HG02678 (cell line): Measurements from ENCODE around the gene PLEKHM3.

Experiments
- ATAC-seq: cut with Tn5 transposase; IDR thresholded peaks from one replicate; pipeline ENCODE4 v1.9.1; 2021; ENCODE audit warnings: mild to moderate bottlenecking, moderate library complexity; ENCODE audit not compliant: unreplicated experiment

PLEKHM3 gene

GRCh38 chr2:207805566-207806226 lies 219.6 kb downstream of the PLEKHM3 start:
- ATAC-seq, result no peak

GRCh38 chr2:207802650-207803049 lies 222.7 kb downstream of the PLEKHM3 start:
- no peak for ATAC-seq

- ATAC-seq, result no peak
Observed at GRCh38 chr2:207801259-207801658, 224.1 kb downstream of the PLEKHM3 start.

GRCh38 chr2:207796585-207797350 lies 228.6 kb downstream of the PLEKHM3 start:
- no peak for ATAC-seq

- ATAC-seq, result no peak
Observed at GRCh38 chr2:207792244-207792785, 233.0 kb downstream of the PLEKHM3 start.

GRCh38 chr2:207791579-207792243 lies 233.6 kb downstream of the PLEKHM3 start:
- ATAC-seq, result no peak

- no peak for ATAC-seq
Observed at GRCh38 chr2:207790898-207791297, 234.4 kb downstream of the PLEKHM3 start.

GRCh38 chr2:207787800-207788199 lies 237.5 kb downstream of the PLEKHM3 start:
- no peak for ATAC-seq

GRCh38 chr2:207787017-207787416 lies 238.3 kb downstream of the PLEKHM3 start:
- no peak for ATAC-seq

GRCh38 chr2:207784898-207785297 lies 240.4 kb downstream of the PLEKHM3 start:
- no peak for ATAC-seq

- ATAC-seq, result no peak
Observed at GRCh38 chr2:207783514-207783913, 241.8 kb downstream of the PLEKHM3 start.

- ATAC-seq, result no peak
Observed at GRCh38 chr2:207782238-207783030, 242.9 kb downstream of the PLEKHM3 start.

GRCh38 chr2:207779523-207779922 lies 245.8 kb downstream of the PLEKHM3 start:
- ATAC-seq, result no peak

- ATAC-seq, result no peak
Observed at GRCh38 chr2:207778298-207778882, 246.9 kb downstream of the PLEKHM3 start.

GRCh38 chr2:207777124-207777523 lies 248.2 kb downstream of the PLEKHM3 start:
- ATAC-seq, result no peak

- no peak for ATAC-seq
Observed at GRCh38 chr2:207775473-207775872, 249.9 kb downstream of the PLEKHM3 start.

- no peak for ATAC-seq
Observed at GRCh38 chr2:207772844-207773205, 252.5 kb downstream of the PLEKHM3 start.

GRCh38 chr2:207772081-207772843 lies 253.1 kb downstream of the PLEKHM3 start:
- ATAC-seq, result no peak

GRCh38 chr2:207771421-207771820 lies 253.9 kb downstream of the PLEKHM3 start:
- no peak for ATAC-seq
